Stomach (tissue), 4 donors: Measurements from ENCODE around the gene SSR1.

Experiments
- CTCF ChIP-seq, 7 experiments: fragments of 450-650 bp in 4 of 7; fragments of 200-600 bp in 3 of 7; sonication (generic) in 3 of 7; IDR thresholded peaks; one replicate each; pipeline ENCODE4 v1.5.1; 2016 to 2019; ENCODE audit warnings: antibody characterized with exemption in 7 of 7, control low read depth in 2 of 7, mild to moderate bottlenecking in 1 of 7
- EP300 ChIP-seq: sonication (generic); formaldehyde crosslinking; IDR thresholded peaks from one replicate; pipeline ENCODE4 v1.6.1; 2017; ENCODE audit warnings: antibody characterized with exemption
- POLR2A ChIP-seq, 4 donors: fragments of 450-650 bp; IDR thresholded peaks; one replicate each; pipeline ENCODE4 v1.6.1; 2016; ENCODE audit warnings: antibody characterized with exemption in 4 of 4, control low read depth in 2 of 4, mild to moderate bottlenecking in 1 of 4, moderate library complexity in 1 of 4
- POLR2AphosphoS5 ChIP-seq, 3 donors: sonication (generic); formaldehyde crosslinking; IDR thresholded peaks; one replicate each; pipeline ENCODE4 v1.6.1; 2016; ENCODE audit warnings: antibody characterized with exemption in 3 of 3

DNA sequence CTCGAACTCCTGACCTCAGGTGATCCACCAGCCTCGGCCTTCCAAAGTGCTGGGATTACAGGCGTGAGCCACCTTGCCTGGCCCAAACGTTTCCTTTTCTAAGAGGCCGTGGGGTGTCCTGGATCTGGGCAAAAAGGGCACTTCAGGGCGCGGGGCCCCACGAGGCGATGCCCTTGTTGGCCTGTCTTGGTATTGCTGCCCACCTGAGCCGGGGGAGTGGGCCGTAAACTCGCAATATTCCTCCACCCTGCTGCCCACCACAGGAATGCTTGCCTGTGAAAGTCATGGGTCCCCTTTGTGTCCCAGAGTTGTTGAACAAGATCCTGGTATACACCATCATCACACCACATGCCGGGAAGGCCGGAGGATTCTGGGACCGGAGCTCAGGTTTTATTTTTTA is 49.0 kb downstream of the SSR1 start:
- TF ChIP-seq CTCF (IDR thresholded peaks at IDR 0.05) = no peak
- TF ChIP-seq POLR2A (IDR thresholded peaks at IDR 0.05) = no peak
- TF ChIP-seq POLR2AphosphoS5 (IDR thresholded peaks at IDR 0.05) = no peak
- TF ChIP-seq EP300 = no peak
